GM18867 (cell line): Measurements from ENCODE around the gene ACTN4.
"Not testable (repeated sequence)": the region's sequence is repeated elsewhere in the genome, so short reads cannot be mapped to it uniquely, and the experiment has no call there.

Experiments
- ATAC-seq: cut with Tn5 transposase; IDR thresholded peaks from one replicate; pipeline ENCODE4 v1.9.1; 2021; ENCODE audit warnings: mild to moderate bottlenecking, moderate library complexity; ENCODE audit not compliant: unreplicated experiment

ACTN4 gene

GRCh38 chr19:38734426-38735256, 87.2 kb downstream of the ACTN4 start:
- no peak for ATAC-seq

- no peak for ATAC-seq
Observed at GRCh38 chr19:38735257-38735686, 87.8 kb downstream of the ACTN4 start.

- no peak for ATAC-seq
Observed at GRCh38 chr19:38736036-38736412, 88.6 kb downstream of the ACTN4 start.

GRCh38 chr19:38736413-38737280, 89.2 kb downstream of the ACTN4 start:
- ATAC-seq, result no peak

- ATAC-seq, result no peak
Observed at GRCh38 chr19:38737281-38737865, 89.9 kb downstream of the ACTN4 start.

GRCh38 chr19:38737921-38738737, 90.7 kb downstream of the ACTN4 start:
- ATAC-seq, result no peak

- ATAC-seq, result no peak
Observed at GRCh38 chr19:38739440-38740256, 92.2 kb downstream of the ACTN4 start.

GRCh38 chr19:38740257-38740592, 92.8 kb downstream of the ACTN4 start:
- no peak for ATAC-seq

GRCh38 chr19:38740932-38741331, 93.5 kb downstream of the ACTN4 start:
- ATAC-seq, result no peak

- ATAC-seq, result no peak
Observed at GRCh38 chr19:38741670-38742069, 94.2 kb downstream of the ACTN4 start.

- ATAC-seq, result no peak
Observed at GRCh38 chr19:38742296-38742695, 94.8 kb downstream of the ACTN4 start.

GRCh38 chr19:38742906-38743305, 95.5 kb downstream of the ACTN4 start:
- ATAC-seq, result no peak

GRCh38 chr19:38743394-38744297, 96.2 kb downstream of the ACTN4 start:
- no peak for ATAC-seq

GRCh38 chr19:38744298-38744681, 96.8 kb downstream of the ACTN4 start, which contains the start of gene CAPN12:
Gene CAPN12 (minus strand): TSS chr19:38744474. CDS start chr19:38744165, 309 bp downstream.
- ATAC-seq, result no peak

- no peak for ATAC-seq
Observed at GRCh38 chr19:38744874-38745273, 97.4 kb downstream of the ACTN4 start.

- no peak for ATAC-seq
Observed at GRCh38 chr19:38745316-38745715, 97.9 kb downstream of the ACTN4 start.

- ATAC-seq, result not testable (repeated sequence)
Observed at GRCh38 chr19:38753783-38754182, 106.3 kb downstream of the ACTN4 start.

GRCh38 chr19:38754196-38754595, 106.7 kb downstream of the ACTN4 start:
- ATAC-seq, result not testable (repeated sequence)

- no peak for ATAC-seq
Observed at GRCh38 chr19:38759590-38760003, 112.1 kb downstream of the ACTN4 start.
